Measurements from ENCODE around the gene DERL2.

DNA sequence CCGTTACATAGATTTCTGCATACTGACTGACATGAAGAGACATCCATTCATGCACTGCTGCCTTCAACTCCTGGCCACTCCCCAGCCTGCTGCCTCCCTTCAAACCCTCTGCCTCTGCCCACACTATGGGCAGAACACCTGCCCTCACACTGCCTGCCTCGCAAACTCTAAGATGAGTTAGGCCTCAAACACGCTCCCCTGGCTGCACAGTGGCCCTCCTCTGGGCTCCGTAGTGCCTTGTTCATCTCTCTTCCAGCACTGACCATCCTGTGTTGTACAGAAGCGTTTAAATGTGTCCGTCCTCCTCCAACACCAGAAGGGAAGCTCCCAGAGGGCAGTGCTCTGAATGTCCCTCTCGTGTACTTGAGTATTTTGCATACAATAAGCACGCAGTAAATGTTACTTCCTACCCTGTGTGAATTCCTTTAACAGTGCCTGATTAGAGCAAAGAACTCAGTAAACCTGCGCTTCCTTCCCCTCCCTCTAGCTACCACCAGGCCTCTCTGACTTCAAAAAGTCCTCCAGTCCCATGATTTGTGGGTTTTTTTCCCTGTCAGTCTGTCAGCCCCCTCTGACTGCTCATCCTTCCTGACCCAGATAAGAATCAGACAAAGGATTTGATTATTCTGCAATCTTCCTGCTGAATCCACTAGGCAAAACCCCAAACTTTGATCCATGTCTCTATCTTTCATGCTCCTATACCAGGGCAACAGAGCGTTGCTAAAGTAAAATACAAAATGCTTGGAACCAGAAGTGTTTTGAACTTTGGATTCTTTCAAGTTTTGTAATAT lies 21.1 kb downstream of the DERL2 start:
- TF ChIP-seq, protein P1, sequence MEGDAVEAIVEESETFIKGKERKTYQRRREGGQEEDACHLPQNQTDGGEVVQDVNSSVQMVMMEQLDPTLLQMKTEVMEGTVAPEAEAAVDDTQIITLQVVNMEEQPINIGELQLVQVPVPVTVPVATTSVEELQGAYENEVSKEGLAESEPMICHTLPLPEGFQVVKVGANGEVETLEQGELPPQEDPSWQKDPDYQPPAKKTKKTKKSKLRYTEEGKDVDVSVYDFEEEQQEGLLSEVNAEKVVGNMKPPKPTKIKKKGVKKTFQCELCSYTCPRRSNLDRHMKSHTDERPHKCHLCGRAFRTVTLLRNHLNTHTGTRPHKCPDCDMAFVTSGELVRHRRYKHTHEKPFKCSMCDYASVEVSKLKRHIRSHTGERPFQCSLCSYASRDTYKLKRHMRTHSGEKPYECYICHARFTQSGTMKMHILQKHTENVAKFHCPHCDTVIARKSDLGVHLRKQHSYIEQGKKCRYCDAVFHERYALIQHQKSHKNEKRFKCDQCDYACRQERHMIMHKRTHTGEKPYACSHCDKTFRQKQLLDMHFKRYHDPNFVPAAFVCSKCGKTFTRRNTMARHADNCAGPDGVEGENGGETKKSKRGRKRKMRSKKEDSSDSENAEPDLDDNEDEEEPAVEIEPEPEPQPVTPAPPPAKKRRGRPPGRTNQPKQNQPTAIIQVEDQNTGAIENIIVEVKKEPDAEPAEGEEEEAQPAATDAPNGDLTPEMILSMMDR (IDR thresholded peaks at IDR 0.05; ENCODE audit: low read length): no peak
- TF ChIP-seq EZH2 (IDR thresholded peaks at IDR 0.05; ENCODE audit: borderline replicate concordance, low read length): no peak

All from OCI-LY1 (cell line).